T-cell (primary cell): ENCODE data around the gene PUSL1. TPM values are rescaled to one million over a fixed set of nuclear protein-coding genes. Genes with fewer than 3 reads are reported as not detected.
A peak's percentile ranks its signal among the peaks of the same experiment; 100 is the strongest.

ENCODE experiments used
- ATAC-seq, 4 experiments: fragments of 200-7000 bp in 3 of 4; fragments of 150-1000 bp in 1 of 4; cut with Tn5 transposase; replicated peaks in 1 of 4; 1 replicate in 3 of 4; 2 replicates in 1 of 4; pipeline ENCODE4 v1.10.0; 2021; ENCODE audit warnings: moderate library complexity in 3 of 4, mild to moderate bottlenecking in 2 of 4, moderate number of reproducible peaks in 1 of 4
- CTCF ChIA-PET, 2 donors: fragments of 300-600 bp; sonication (Branson Sonifier 250); formaldehyde crosslinking; loops; one replicate each; lab custom pipeline; 2022; ENCODE audit warnings: antibody characterized with exemption in 2 of 2; lab: Charles Lee
- POLR2A ChIA-PET, 2 donors: fragments of 300-600 bp; sonication (Branson Sonifier 250); formaldehyde crosslinking; loops; one replicate each; lab custom pipeline; 2022; ENCODE audit warnings: antibody characterized with exemption in 2 of 2; lab: Charles Lee
- DNase-seq, 35 experiments: peaks; one replicate each; pipeline versions ENCODE4 v3.0.0 to v3.0.0-alpha.2; 2013 to 2023
- H3K27ac ChIP-seq: one replicate; pipeline ENCODE4 v1.5.1; 2013; ENCODE audit warnings: low read length
- H3K27me3 ChIP-seq, 2 experiments: replicated peaks in 1 of 2; 1 replicate in 1 of 2; 2 replicates in 1 of 2; pipeline versions ENCODE4 v1.6.1 to v1.7.0; 2013; ENCODE audit warnings: low read length in 1 of 2, mixed read lengths in 1 of 2; ENCODE audit not compliant: control insufficient read depth in 2 of 2, insufficient read depth in 2 of 2; ENCODE audit errors: extremely low read depth in 1 of 2
- H3K36me3 ChIP-seq, 2 donors: 1 replicate in 1 of 2; 2 replicates in 1 of 2; pipeline versions ENCODE4 v1.6.1 to v1.7.0; 2013; ENCODE audit warnings: low read length in 1 of 2; ENCODE audit not compliant: control insufficient read depth in 2 of 2, insufficient read depth in 1 of 2; ENCODE audit errors: extremely low read depth in 1 of 2
- H3K4me1 ChIP-seq, 2 experiments: 1 replicate in 1 of 2; 2 replicates in 1 of 2; pipeline versions ENCODE4 v1.6.1 to v1.7.0; 2013; ENCODE audit warnings: low read length in 2 of 2, mixed read lengths in 1 of 2; ENCODE audit not compliant: insufficient read depth in 2 of 2, control insufficient read depth in 1 of 2; ENCODE audit errors: extremely low read depth in 1 of 2
- H3K4me3 ChIP-seq, 2 donors: 1 replicate in 1 of 2; 2 replicates in 1 of 2; pipeline versions ENCODE4 v1.5.1 to v1.7.0; 2013; ENCODE audit warnings: mild to moderate bottlenecking in 2 of 2, low read length in 1 of 2, moderate library complexity in 1 of 2; ENCODE audit not compliant: control insufficient read depth in 1 of 2; ENCODE audit errors: extremely low read depth in 1 of 2
- H3K9me3 ChIP-seq: 2 replicates; pipeline ENCODE4 v1.7.0; 2013
- H3K27ac Mint-ChIP-seq, 2 donors: one replicate each; pipeline ENCODE4 v1.8.0; 2020 to 2021; ENCODE audit warnings: mild to moderate bottlenecking in 2 of 2, mixed read lengths in 2 of 2
- H3K27me3 Mint-ChIP-seq, 2 donors: one replicate each; pipeline ENCODE4 v1.8.0; 2021 to 2022; ENCODE audit warnings: mixed read lengths in 2 of 2
- H3K36me3 Mint-ChIP-seq: one replicate; pipeline ENCODE4 v1.8.0; 2021; ENCODE audit warnings: mixed read lengths
- H3K4me1 Mint-ChIP-seq, 3 donors: one replicate each; pipeline ENCODE4 v1.8.0; 2020 to 2022; ENCODE audit warnings: mixed read lengths in 3 of 3, mild to moderate bottlenecking in 1 of 3
- H3K4me3 Mint-ChIP-seq, 3 donors: one replicate each; pipeline ENCODE4 v1.8.0; 2020 to 2022; ENCODE audit warnings: mild to moderate bottlenecking in 3 of 3, mixed read lengths in 3 of 3, moderate library complexity in 3 of 3
- H3K9me3 Mint-ChIP-seq, 3 donors: one replicate each; pipeline ENCODE4 v1.8.0; 2020 to 2022; ENCODE audit warnings: mixed read lengths in 3 of 3
- WGBS: methylation state at CpG from one replicate; pipeline ENCODE4 v1.1.5; 2013; ENCODE audit warnings: missing lambda C conversion rate; ENCODE audit not compliant: insufficient coverage; 5-methylcytosine and 5-hydroxymethylcytosine counted together
- total RNA-seq, 35 experiments: library from RNA in 6 of 35; stranded (reverse) in 6 of 35; fragments of 120-200 nt in 1 of 35; gene quantifications; one replicate each; pipeline versions ENCODE4 v1.2.1 to v1.2.4 and lab custom pipeline; 2013 to 2026

Gene PUSL1
- total RNA-seq, 5 donors from 2014 or later (not counting 1 experiment from before 2014, with no cell fraction given): 16.7 to 26.4 (median 22.6) TPM

GRCh38 chr1:1270813-1271212, 37.6 kb upstream of the PUSL1 start:
- H3K27me3 Mint-ChIP-seq: no peaks in the 10 kb centered on the region
- H3K36me3 Mint-ChIP-seq: peaks cover 15% of the 10 kb centered on the region
- Histone ChIP-seq H3K4me1 (peaks cover 7 to 45% of the 10 kb centered on the region in 2 experiments), H3K4me3 (no peak overlapping the region), H3K27me3 (no peaks in the 10 kb centered on the region), H3K36me3 (peaks cover 11 to 24% of the 10 kb centered on the region in 2 donors), H3K9me3 (no peaks in the 10 kb centered on the region), H3K27ac (no peak overlapping the region)
- ATAC-seq: no peak
- ChIA-PET CTCF (no interaction called here), POLR2A (no interaction called here)
- WGBS: 84% methylated on average over 6 of the region's 7 CpGs
- H3K4me1 Mint-ChIP-seq: peaks cover 37 to 56% (median 52%) of the 10 kb centered on the region in 3 donors
- no peak for DNase-seq
- H3K4me3 Mint-ChIP-seq: peak overlapping the region; percentile 55 to 85 (median 77)
- no peaks in the 10 kb centered on the region for H3K9me3 Mint-ChIP-seq
- H3K27ac Mint-ChIP-seq: peak overlapping the region; percentile 13 to 16

GRCh38 chr1:1272341-1273208, 35.8 kb upstream of the PUSL1 start:
- Histone ChIP-seq H3K9me3 (no peaks in the 10 kb centered on the region), H3K4me3 (peak overlapping the region; percentile 86 to 89), H3K4me1 (peaks cover 7 to 45% of the 10 kb centered on the region in 2 experiments), H3K27me3 (no peaks in the 10 kb centered on the region), H3K27ac (no peak overlapping the region), H3K36me3 (peaks cover 6 to 15% of the 10 kb centered on the region in 2 donors)
- H3K4me3 Mint-ChIP-seq: peak overlapping the region; percentile 83 to 85 (median 84)
- peaks cover 32 to 50% (median 48%) of the 10 kb centered on the region in 3 donors for H3K4me1 Mint-ChIP-seq
- no peaks in the 10 kb centered on the region for H3K9me3 Mint-ChIP-seq
- H3K27ac Mint-ChIP-seq: peak overlapping the region; percentile 76 to 79
- DNase-seq (peak in 3 of 35 experiments; percentile 20 to 36 (median 20)), ATAC-seq (no peak)
- CTCF ChIA-PET: no interaction called here
- no peaks in the 10 kb centered on the region for H3K27me3 Mint-ChIP-seq
- 44% methylated on average over 41 of the region's 43 CpGs for WGBS
- POLR2A ChIA-PET: no interaction called here
- H3K36me3 Mint-ChIP-seq: peaks cover 11% of the 10 kb centered on the region

- Mint-ChIP-seq H3K36me3 (peaks cover 11% of the 10 kb centered on the region), H3K4me1 (peaks cover 32 to 46% (median 44%) of the 10 kb centered on the region in 3 donors), H3K4me3 (peak overlapping the region; percentile 83 to 85 (median 84)), H3K27ac (peak overlapping the region; percentile 76 to 79), H3K9me3 (no peaks in the 10 kb centered on the region), H3K27me3 (no peaks in the 10 kb centered on the region)
- ChIA-PET CTCF (interaction anchor here in 1 of 2 donors (1.0 kb wide), 1 partner anchor 23 kb away, joined by 5 read pairs; no protein-coding TSS in a partner anchor), POLR2A (interaction anchor here in 1 of 2 donors (0.5 to 0.6 kb wide), 2 partner anchors 86 to 126 kb away, joined by 3 read pairs; partner anchors contain the start of gene CCNL2)
- Histone ChIP-seq H3K27me3 (no peaks in the 10 kb centered on the region), H3K36me3 (peaks cover 2 to 10% of the 10 kb centered on the region in 2 donors), H3K27ac (no peak overlapping the region), H3K4me1 (peaks cover 7 to 45% of the 10 kb centered on the region in 2 experiments), H3K9me3 (no peaks in the 10 kb centered on the region), H3K4me3 (peak overlapping the region; percentile 86 to 89)
- under 1% methylated on average over 31 of the region's 31 CpGs for WGBS
- DNase-seq: no peak
- ATAC-seq: peak in 1 of 4 experiments; percentile 0
Measured at GRCh38 chr1:1273209-1273511, 35.2 kb upstream of the PUSL1 start.

GRCh38 chr1:1273512-1274298, 34.7 kb upstream of the PUSL1 start, which contains the start of gene UBE2J2:
UBE2J2 (minus strand) TSS chr1:1273854; CDS start chr1:1267992, 5,862 bp downstream.
- WGBS: under 1% methylated on average over 93 of the region's 105 CpGs
- DNase-seq (peak; percentile 80 to 95 (median 89)), ATAC-seq (peak; percentile 96 to 97 (median 97))
- Mint-ChIP-seq H3K4me3 (peak within 1 kb of the TSS; percentile 83 to 85 (median 84)), H3K27ac (peak within 1 kb of the TSS; percentile 76 to 79), H3K36me3 (peaks cover 11% of the 10 kb centered on the region), H3K27me3 (no peaks in the 10 kb centered on the region), H3K4me1 (peaks cover 32 to 45% (median 41%) of the 10 kb centered on the region in 3 donors), H3K9me3 (no peaks in the 10 kb centered on the region)
- Histone ChIP-seq H3K4me1 (peaks cover 7 to 44% of the 10 kb centered on the region in 2 experiments), H3K4me3 (peak within 1 kb of the TSS; percentile 86 to 89), H3K27me3 (no peaks in the 10 kb centered on the region), H3K9me3 (no peaks in the 10 kb centered on the region), H3K27ac (peak within 1 kb of the TSS; percentile 23), H3K36me3 (peaks cover 2 to 6% of the 10 kb centered on the region in 2 donors)
- ChIA-PET CTCF (interaction anchor here in 1 of 2 donors (1.0 kb wide), 1 partner anchor 23 kb away, joined by 5 read pairs; no protein-coding TSS in a partner anchor), POLR2A (interaction anchor here in 1 of 2 donors (0.5 to 0.6 kb wide), 3 partner anchors 87 to 260 kb away, joined by 3 read pairs; partner anchors contain the start of genes CCNL2 and ISG15)

- WGBS: 29% methylated on average over 19 of the region's 31 CpGs
- no peaks in the 10 kb centered on the region for H3K9me3 ChIP-seq
- H3K27me3 Mint-ChIP-seq: no peaks in the 10 kb centered on the region
- DNase-seq (no peak), ATAC-seq (no peak)
- ChIA-PET POLR2A (interaction anchor here in 1 of 2 donors (0.6 kb wide), 1 partner anchor 261 kb away, joined by 3 read pairs; the partner anchor contains the start of gene ISG15), CTCF (interaction anchor here in 1 of 2 donors (1.0 kb wide), 1 partner anchor 24 kb away, joined by 5 read pairs; no protein-coding TSS in a partner anchor)
- H3K4me1 ChIP-seq: peaks cover 7 to 42% of the 10 kb centered on the region in 2 experiments
- peak overlapping the region; percentile 59 to 69 for H3K4me3 ChIP-seq
- peaks cover 2 to 6% of the 10 kb centered on the region in 2 donors for H3K36me3 ChIP-seq
- H3K27ac ChIP-seq: peak overlapping the region; percentile 23
- peaks cover 11% of the 10 kb centered on the region for H3K36me3 Mint-ChIP-seq
- H3K4me3 Mint-ChIP-seq: peak overlapping the region; percentile 57 to 85 (median 66)
- H3K9me3 Mint-ChIP-seq: no peaks in the 10 kb centered on the region
- no peaks in the 10 kb centered on the region for H3K27me3 ChIP-seq
- H3K27ac Mint-ChIP-seq: peak overlapping the region in 1 of 2 donors; percentile 22
- peaks cover 32 to 42% (median 39%) of the 10 kb centered on the region in 3 donors for H3K4me1 Mint-ChIP-seq
Measured at GRCh38 chr1:1274299-1274930, 34.0 kb upstream of the PUSL1 start.
